ENCODE results near the gene CLEC16A.

- TF ChIP-seq, protein P1, sequence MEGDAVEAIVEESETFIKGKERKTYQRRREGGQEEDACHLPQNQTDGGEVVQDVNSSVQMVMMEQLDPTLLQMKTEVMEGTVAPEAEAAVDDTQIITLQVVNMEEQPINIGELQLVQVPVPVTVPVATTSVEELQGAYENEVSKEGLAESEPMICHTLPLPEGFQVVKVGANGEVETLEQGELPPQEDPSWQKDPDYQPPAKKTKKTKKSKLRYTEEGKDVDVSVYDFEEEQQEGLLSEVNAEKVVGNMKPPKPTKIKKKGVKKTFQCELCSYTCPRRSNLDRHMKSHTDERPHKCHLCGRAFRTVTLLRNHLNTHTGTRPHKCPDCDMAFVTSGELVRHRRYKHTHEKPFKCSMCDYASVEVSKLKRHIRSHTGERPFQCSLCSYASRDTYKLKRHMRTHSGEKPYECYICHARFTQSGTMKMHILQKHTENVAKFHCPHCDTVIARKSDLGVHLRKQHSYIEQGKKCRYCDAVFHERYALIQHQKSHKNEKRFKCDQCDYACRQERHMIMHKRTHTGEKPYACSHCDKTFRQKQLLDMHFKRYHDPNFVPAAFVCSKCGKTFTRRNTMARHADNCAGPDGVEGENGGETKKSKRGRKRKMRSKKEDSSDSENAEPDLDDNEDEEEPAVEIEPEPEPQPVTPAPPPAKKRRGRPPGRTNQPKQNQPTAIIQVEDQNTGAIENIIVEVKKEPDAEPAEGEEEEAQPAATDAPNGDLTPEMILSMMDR (IDR thresholded peaks at IDR 0.05; ENCODE audit: borderline replicate concordance, extremely low read depth, low read length, poor library complexity, severe bottlenecking), result no peak
- TF ChIP-seq EZH2 (IDR thresholded peaks at IDR 0.05; ENCODE audit: borderline replicate concordance, low read depth, low read length, severe bottlenecking), result no peak
Measured at GRCh38 chr16:11143372-11144035, 199.1 kb downstream of the CLEC16A start.
